Prostate gland (tissue), 2 donors: ENCODE data around the gene PTTG1IP2. TPM values are rescaled to one million over a fixed set of nuclear protein-coding genes. Genes with fewer than 3 reads are reported as not detected.

Source experiments
- DNase-seq: peaks from one replicate; pipeline ENCODE4 v3.0.0-alpha.2; 2019; ENCODE audit warnings: low spot score
- H3K27ac ChIP-seq, 2 donors: fragments of 200-600 bp; sonication (generic); 2 replicates each; pipeline ENCODE4 v1.5.1; 2017 to 2019
- H3K27me3 ChIP-seq: fragments of 200-600 bp; sonication (generic); replicated peaks from 2 replicates; pipeline ENCODE4 v1.5.1; 2019; ENCODE audit not compliant: insufficient read depth
- H3K36me3 ChIP-seq, 2 donors: fragments of 200-600 bp; sonication (generic); 1 replicate in 1 of 2; 2 replicates in 1 of 2; pipeline versions ENCODE4 v1.5.1 to v1.8.1; 2017 to 2019
- H3K4me1 ChIP-seq: fragments of 200-600 bp; sonication (generic); replicated peaks from 2 replicates; pipeline ENCODE4 v1.5.1; 2019
- H3K4me3 ChIP-seq, 2 donors: fragments of 200-600 bp; sonication (generic); 2 replicates each; pipeline ENCODE4 v1.5.1; 2017 to 2019
- H3K9me3 ChIP-seq: fragments of 200-600 bp; sonication (generic); 2 replicates; pipeline ENCODE4 v1.5.1; 2017
- CTCF ChIP-seq, 4 experiments: fragments of 200-600 bp in 2 of 4; fragments of 450-650 bp in 2 of 4; sonication (generic) in 2 of 4; IDR thresholded peaks; 1 replicate in 3 of 4; 2 replicates in 1 of 4; pipeline ENCODE4 v1.5.1; 2016 to 2019; ENCODE audit warnings: antibody characterized with exemption in 4 of 4, mild to moderate bottlenecking in 2 of 4, moderate library complexity in 2 of 4
- POLR2A ChIP-seq: fragments of 450-650 bp; IDR thresholded peaks from one replicate; pipeline ENCODE4 v1.6.1; 2016; ENCODE audit warnings: antibody characterized with exemption, mild to moderate bottlenecking
- POLR2AphosphoS5 ChIP-seq: sonication (generic); formaldehyde crosslinking; IDR thresholded peaks from one replicate; pipeline ENCODE4 v1.6.1; 2017; ENCODE audit warnings: antibody characterized with exemption
- WGBS: methylation state at CpG from one replicate; pipeline ENCODE4 v1.1.5; 2018; 5-methylcytosine and 5-hydroxymethylcytosine counted together
- intact Hi-C: fragments of 100-400 bp; cut with DNase I; formaldehyde crosslinking; loops from one replicate; pipeline ENCODE4 v1.14.2; 2022
- total RNA-seq, 2 donors: library from RNA; depleted of rRNA; stranded (reverse); fragments of >200 nt; gene quantifications; one replicate each; pipeline ENCODE4 v1.1.0, GENCODE V29; 2016

The PTTG1IP2 gene
- total RNA-seq, 2 donors from 2014 or later, result not detected

DNA sequence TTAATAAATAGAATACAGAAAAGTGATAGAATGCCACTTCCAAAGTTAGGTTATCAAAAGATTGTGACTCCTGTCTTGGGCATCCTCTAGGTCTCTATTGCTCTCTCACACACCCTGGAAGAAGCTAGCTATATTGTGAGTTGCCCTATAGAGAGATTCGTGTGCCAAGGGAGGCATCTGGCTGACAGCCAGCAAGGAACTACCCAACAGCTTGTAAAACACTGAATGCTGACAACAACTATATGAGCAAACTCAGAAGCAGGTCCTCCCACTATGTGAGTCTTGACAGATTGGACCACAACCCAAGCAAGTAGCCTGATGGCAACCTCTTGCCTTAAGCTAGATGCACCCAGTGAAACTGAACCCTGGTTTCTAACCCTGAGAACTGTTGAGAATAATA lies 71.0 kb downstream of the PTTG1IP2 start:
- 27% methylated on average over 1 of the region's 1 CpG for WGBS
- Histone ChIP-seq H3K27ac (no peak overlapping the region), H3K9me3 (no peaks in the 10 kb centered on the region), H3K4me1 (no peaks in the 10 kb centered on the region), H3K27me3 (no peaks in the 10 kb centered on the region), H3K4me3 (no peak overlapping the region), H3K36me3 (no peaks in the 10 kb centered on the region)
- intact Hi-C loops, result no loop called here
- no peak for DNase-seq
- TF ChIP-seq CTCF (IDR thresholded peaks at IDR 0.05) (no peak), POLR2A (no peak), POLR2AphosphoS5 (no peak)

GRCh38 chr7:90551036-90551435 lies 81.6 kb downstream of the PTTG1IP2 start:
- no peak overlapping the region for H3K4me3 ChIP-seq
- 59% methylated on average over 4 of the region's 4 CpGs for WGBS
- intact Hi-C loops, result loop anchor here (10.0 kb wide), 1 partner anchor 484 kb away; no protein-coding TSS in a partner anchor

GRCh38 chr7:90552521-90552920 lies 83.1 kb downstream of the PTTG1IP2 start:
- intact Hi-C loops, result loop anchor here (10.0 kb wide), 1 partner anchor 482 kb away; no protein-coding TSS in a partner anchor
- H3K9me3 ChIP-seq, result no peaks in the 10 kb centered on the region
- 88% methylated on average over 1 of the region's 1 CpG for WGBS
- H3K4me3 ChIP-seq, result no peak overlapping the region
- H3K36me3 ChIP-seq, result no peaks in the 10 kb centered on the region
- no peak overlapping the region for H3K27ac ChIP-seq
- no peaks in the 10 kb centered on the region for H3K27me3 ChIP-seq
- DNase-seq, result no peak
- H3K4me1 ChIP-seq, result no peaks in the 10 kb centered on the region
- TF ChIP-seq CTCF (IDR thresholded peaks at IDR 0.05) (peak in 3 of 4 experiments; percentile 22 to 33 (median 24)), POLR2A (no peak)

More at GRCh38 chr7:90551036-90551435, 81.6 kb downstream of the PTTG1IP2 start:
- TF ChIP-seq POLR2A, result no peak
- TF ChIP-seq POLR2AphosphoS5, result no peak
- no peak for TF ChIP-seq CTCF (IDR thresholded peaks at IDR 0.05)
- DNase-seq, result no peak
- H3K27me3 ChIP-seq, result no peaks in the 10 kb centered on the region
- no peaks in the 10 kb centered on the region for H3K36me3 ChIP-seq
- H3K27ac ChIP-seq, result no peak overlapping the region
- no peaks in the 10 kb centered on the region for H3K9me3 ChIP-seq
- no peaks in the 10 kb centered on the region for H3K4me1 ChIP-seq

DNA sequence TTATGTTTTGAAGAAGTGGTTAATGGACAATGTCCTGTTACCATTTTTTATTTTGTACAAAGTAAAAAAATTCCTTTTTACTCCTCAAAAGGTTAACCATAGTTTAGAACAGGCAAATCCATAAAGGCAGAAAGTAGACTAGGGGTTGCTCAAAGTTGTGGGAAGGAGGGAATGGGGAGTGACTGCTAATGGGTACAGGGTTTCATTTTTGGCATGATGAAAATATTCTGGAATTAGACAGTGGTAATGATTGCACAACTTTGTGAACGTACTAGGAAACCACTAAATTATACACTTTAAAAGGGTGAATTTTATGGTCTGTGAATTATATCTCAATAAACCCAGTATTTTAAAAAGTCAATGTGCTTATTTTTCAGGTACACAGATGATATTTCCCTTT lies 91.3 kb downstream of the PTTG1IP2 start:
- no peak overlapping the region for H3K4me3 ChIP-seq
- no peaks in the 10 kb centered on the region for H3K27me3 ChIP-seq
- H3K9me3 ChIP-seq, result no peaks in the 10 kb centered on the region
- H3K4me1 ChIP-seq, result no peaks in the 10 kb centered on the region
- intact Hi-C loops, result no loop called here
- H3K27ac ChIP-seq, result no peak overlapping the region
- TF ChIP-seq CTCF (IDR thresholded peaks at IDR 0.05) (no peak), POLR2AphosphoS5 (no peak), POLR2A (no peak)
- no peaks in the 10 kb centered on the region for H3K36me3 ChIP-seq
- whole genome bisulfite sequencing, result 6% methylated on average over 1 of the region's 1 CpG
- no peak for DNase-seq

Other genes with a start within 250 kb of the PTTG1IP2 start
- 10 to 100 TPM; 27.4 to 50.6 TPM for gene CFAP69, start 224.5 kb upstream of the PTTG1IP2 start, total RNA-seq
- not detected for gene FAM237B, start 148.3 kb upstream of the PTTG1IP2 start, total RNA-seq
- gene GTPBP10, start 122.9 kb upstream of the PTTG1IP2 start, total RNA-seq, result 10 to 100 TPM; 16.2 to 20.4 TPM
- 10 to 100 TPM; 33.1 to 43.9 TPM for gene CLDN12, start 66.2 kb upstream of the PTTG1IP2 start, total RNA-seq
- gene CDK14, start 126.7 kb downstream of the PTTG1IP2 start, total RNA-seq, result 10 to 100 TPM; 13.7 to 20.7 TPM